H4 (cell line): ENCODE measurements around the gene PRAC1. TPM values are rescaled to one million over a fixed set of nuclear protein-coding genes. Genes with fewer than 3 reads are reported as not detected.

ENCODE experiments used
- DNase-seq: peaks from one replicate; pipeline ENCODE4 v3.0.0-alpha.2; 2015; ENCODE audit warnings: low spot score
- total RNA-seq: library from RNA; depleted of rRNA; stranded (reverse); fragments of >200 nt; shearing (Covaris generic); gene quantifications from 2 replicates; pipeline ENCODE4 v1.2.3, GENCODE V29; 2014; rRNA removed

The PRAC1 gene
- total RNA-seq, result not detected in 2 replicates

DNA sequence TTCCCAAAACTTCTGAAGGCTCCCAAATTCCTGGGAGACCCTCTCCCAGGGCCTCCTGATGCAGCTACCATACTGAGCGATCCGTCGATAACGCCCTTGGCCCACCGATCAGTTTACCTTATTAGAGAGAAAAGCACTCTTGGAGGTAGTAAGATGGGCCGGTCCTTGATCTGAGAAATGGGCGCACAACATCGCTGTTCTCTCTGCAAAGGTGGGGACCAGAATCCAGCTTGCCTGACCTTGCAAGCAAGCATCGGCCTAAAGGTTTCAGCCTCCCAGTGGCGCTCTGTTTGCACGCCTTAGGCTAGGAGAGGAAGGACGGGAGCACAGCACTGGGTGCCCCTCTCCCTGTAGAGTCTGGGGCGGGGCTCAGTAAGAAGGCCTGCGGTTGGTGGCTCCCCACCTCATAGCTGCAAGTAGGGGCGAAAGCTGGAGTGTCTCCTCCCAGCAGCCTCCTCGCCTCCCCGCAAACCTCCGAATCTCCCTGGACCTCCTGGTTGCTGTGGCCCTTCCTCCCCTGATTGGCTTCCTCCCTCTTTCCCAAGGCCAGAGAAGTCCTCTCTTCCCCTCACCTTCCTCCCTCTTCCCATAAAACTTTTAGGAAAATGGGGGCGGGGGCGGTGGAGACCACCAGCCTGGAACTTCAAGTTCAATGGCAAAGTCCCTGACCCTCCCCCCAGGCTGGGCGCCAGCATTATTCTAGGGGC lies at the start of gene PRAC1:
Gene PRAC1 (minus strand): TSS at position 318 of the 707 bp plus-strand sequence. CDS start 126 bp downstream, at position 192.
- DNase-seq, result no peak

DNA sequence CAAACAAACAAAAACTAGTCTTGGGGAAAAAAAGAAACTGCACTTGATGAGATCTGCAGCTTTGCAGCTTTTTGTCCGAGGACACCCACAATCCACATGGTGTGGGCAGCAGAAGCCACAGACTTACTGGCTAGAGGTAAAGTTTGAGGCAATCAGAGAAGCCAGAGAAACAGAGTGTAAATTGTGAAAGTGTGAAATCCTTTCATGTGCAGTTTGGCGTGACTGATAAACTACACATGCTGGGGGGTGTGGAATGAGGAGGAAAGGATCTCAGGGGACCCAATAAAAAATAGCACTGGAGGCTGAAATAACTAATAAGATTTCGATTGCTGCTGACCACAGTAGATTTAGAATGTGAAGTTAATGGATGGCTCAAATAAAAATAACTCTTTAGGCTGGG lies 48.6 kb upstream of the PRAC1 start:
- DNase-seq, result no peak

DNA sequence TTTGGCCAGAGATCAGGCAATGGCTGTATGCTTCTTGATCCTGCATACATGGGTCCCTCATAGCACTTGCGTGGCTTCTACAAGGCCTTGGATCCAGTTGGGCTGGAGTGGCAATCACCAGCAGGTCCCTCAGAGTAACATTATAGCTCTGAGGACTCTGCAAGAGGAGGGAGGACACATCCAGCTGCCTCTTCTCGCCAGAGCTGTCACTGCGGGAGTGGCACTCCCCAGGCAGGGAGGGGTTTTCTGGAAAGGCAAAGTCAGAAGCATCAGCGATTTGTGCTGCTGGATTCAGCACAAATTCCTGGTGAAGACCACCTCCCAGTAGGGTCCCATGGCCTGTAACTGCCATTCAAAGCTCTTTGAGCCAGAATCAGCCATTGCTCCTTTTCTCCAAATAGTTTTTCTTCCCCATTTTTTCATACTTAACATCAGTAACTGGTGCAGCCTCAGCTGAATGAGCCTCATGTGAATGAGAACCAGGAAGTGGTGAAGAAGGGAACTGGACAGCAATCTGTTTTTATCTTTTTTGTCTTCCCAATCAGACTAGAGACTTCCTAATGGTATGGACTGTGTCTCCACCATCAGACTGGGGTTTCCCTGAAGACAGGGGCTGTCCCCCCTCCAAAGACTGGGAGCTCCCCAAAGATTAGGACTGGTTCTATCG lies 46.8 kb upstream of the PRAC1 start:
- no peak for DNase-seq

DNA sequence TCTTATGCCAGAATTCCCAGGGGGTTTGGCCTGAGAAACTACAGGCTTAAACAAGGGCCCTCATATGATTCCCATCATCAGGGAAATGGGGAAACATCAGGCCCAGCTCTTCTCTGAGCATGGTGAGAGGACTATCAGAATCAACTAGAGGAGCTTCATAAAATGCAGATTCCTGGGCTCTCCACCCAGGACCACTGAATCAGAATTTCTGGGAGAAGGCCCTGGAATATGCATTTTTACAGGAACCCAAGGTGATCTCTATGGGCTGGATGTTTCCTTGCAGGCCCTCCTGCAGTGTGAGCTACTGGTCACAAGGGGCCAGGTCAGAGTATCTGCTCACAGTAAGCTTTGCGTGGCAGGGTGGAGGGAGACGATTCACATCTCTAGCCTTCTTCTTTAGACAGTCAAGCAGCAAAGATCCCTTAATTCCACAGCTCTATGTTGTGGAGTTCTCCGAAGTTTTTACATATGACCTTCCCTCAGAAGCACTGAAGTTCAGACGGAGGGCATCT lies 45.0 kb upstream of the PRAC1 start:
- no peak for DNase-seq

DNA sequence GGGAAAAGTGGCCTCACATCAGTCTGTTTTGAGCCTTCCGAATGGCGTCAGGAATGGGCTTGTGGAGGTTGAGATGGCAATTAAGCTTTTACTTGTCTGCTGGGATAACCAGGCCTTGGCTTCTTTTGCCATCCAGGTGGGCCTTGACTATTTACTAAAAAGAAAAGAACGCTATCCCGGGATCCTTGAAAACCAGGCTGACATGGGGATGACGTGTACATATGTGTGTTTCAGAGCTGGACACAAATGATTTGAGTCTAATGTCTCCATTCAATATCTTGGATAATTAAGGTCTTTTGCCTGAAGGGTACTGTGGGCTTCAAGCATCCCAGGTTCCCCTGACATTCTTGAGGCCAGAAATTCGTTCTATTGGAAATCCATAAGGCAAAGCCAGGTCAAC lies 38.8 kb upstream of the PRAC1 start:
- DNase-seq, result no peak

DNA sequence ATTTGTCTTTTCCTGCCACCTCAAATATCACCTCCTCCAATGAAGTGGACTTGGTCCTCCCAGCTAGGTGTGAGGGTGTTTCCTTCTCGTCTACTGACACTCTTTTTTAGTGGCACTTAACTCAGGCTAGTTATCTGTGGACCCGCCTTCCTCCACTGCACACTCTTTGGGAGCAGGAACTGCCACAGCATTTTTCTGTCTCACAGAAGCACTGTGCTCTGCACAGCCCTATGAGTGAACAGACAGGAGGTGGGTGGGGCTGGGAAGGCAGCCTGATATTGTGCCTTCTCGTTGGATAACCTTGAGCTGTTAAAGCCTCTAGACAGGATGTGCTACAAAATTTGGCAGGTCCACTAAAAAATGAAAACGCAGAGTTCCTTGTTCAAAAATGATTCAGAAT lies 38.1 kb upstream of the PRAC1 start:
- DNase-seq, result no peak

DNA sequence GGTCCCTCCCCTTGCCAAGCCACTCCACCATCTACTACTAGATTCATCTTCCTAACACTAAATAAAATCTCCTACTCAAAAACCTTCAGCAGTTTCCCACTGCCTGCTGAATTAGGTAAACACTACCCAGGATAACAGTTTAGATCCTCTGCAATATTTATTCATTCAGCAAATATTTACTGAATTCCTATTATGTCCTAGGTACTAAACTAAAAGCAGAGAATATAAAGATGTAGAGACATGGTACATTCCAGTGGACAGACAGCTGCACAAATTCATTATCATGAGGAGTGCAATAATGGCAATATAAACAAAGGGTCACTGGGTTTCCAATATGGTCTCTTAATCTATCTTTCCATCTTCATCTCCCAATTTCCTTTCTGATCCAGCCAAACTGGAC lies 37.0 kb upstream of the PRAC1 start:
- DNase-seq, result no peak

DNA sequence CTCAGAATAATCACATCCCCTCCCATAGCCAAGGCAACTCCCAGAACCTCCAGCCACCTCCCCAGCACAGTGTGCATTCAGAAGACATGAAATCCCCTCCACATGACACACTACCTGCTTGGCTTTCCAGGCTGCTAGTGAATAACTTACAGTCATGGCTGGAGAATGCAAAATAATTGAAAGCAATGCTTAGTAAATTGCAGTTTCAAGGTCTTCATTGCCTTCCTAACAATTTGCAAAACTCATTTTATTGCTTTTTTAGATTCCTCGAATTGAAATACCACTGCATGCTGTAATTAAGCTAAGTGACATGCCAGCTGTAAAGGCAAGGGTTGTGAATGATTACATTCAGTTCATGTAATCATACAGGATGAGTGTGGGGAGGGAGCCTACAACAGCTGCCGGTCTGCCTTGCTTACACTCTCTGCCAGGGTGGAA lies 35.2 kb upstream of the PRAC1 start:
- no peak for DNase-seq

DNA sequence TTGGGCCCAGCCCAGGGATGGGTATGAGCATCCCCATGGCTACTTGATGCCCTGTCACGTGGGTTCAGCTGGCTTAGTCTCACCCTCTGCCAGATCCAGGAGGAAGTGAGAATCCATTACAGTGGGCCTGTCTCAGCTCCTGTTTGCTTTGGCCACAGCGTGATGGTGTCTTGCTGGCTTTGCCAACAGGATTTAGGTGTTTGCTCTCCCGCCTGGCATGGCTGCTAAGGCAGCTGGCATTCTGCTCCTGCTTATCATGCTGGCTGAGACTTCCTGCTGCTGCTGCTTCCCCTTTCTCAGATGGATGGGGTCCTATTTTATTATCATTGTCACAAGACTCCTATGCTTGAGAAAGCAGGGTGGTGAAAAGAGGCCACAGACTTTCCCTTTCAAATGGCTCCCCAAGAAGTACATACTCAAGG lies 34.5 kb upstream of the PRAC1 start:
- no peak for DNase-seq

DNA sequence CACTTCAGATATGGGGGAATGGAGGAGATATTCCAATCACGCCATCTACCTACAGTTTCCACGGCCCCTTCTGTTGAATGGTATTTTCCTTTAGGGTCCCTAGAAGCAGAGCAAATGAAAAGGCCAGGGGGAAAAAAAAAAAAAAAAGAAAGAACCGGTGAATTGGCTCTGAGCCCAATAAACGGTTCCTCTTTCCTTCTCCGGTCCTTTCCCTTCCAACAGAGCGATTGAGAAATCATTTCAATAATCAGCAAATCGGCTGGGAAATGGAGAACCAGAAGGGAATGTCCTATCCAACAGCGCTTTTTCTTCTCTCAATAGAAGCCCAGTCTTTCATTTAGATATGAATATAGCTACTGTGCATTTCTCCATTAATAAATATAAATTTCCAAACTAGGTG lies 33.0 kb upstream of the PRAC1 start:
- DNase-seq, result no peak

DNA sequence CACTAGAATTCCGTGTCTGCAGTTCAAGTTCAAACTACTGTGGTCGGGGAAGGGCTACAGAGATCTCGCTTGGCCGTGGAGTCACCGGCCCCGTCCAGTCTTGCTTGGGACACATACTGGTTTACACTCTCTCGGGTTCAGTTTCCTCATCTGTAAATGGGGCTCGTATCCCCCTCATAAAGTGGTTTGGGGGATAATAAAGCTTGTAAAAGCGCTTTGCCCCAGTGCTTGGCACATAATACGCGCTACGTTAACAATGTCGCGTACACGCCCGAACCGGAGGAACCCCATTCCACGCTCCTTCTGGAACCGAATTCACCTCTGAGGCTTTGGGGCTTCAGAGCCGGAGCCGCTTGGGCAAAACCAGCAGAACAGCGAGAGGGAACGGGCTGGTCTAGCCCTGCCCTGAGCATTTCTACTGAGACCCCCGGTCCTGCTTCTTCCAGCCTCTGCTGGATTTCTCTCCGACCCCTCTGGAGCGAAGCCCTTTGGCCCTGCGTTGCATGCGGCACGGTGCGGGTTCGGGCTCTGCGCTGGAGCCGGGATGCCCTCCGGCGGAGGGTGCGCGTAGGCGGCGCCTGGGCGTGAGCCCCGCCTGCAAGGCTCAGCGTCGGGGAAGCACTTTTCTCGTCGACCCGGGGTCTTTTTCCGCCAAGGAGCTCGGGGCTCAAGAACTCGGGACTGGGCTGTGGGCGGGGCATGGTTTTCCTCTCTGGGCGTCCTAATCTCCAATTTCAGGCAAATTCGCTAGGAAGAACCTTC lies 32.4 kb upstream of the PRAC1 start:
- DNase-seq, result no peak

DNA sequence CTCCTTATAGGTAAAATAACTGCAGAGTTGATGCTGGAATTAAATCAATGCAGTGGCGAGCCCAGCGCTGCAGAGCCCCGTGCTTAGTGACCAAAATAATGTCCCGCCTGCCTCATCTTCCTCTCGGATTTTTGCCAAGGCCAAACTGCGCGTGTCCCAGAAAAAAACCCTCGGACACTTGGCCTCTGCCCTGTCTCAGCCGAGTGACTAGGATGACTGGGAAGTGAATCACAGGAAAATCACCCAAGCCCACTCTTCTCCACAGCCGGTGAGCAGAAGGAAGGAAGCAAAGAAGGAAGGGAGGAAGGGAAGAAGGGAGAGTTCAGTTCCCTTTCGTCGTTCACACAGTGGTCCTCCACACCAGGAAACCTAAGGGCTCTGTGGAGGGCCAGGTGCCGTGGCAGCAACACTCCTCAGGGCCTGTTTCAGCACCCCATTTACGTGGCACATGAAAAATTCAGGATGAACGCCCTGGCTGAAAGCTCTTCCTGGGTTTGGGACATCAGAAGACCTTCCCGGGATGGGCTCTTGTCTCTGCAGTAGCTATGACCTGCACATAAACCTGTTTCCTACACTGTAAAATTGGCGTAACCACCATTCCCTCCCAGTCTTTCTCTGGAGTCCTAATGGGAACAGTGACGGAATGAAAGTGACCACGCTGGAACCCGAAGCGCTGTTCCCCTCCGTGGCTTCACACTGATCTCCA lies 31.6 kb upstream of the PRAC1 start:
- DNase-seq, result no peak

DNA sequence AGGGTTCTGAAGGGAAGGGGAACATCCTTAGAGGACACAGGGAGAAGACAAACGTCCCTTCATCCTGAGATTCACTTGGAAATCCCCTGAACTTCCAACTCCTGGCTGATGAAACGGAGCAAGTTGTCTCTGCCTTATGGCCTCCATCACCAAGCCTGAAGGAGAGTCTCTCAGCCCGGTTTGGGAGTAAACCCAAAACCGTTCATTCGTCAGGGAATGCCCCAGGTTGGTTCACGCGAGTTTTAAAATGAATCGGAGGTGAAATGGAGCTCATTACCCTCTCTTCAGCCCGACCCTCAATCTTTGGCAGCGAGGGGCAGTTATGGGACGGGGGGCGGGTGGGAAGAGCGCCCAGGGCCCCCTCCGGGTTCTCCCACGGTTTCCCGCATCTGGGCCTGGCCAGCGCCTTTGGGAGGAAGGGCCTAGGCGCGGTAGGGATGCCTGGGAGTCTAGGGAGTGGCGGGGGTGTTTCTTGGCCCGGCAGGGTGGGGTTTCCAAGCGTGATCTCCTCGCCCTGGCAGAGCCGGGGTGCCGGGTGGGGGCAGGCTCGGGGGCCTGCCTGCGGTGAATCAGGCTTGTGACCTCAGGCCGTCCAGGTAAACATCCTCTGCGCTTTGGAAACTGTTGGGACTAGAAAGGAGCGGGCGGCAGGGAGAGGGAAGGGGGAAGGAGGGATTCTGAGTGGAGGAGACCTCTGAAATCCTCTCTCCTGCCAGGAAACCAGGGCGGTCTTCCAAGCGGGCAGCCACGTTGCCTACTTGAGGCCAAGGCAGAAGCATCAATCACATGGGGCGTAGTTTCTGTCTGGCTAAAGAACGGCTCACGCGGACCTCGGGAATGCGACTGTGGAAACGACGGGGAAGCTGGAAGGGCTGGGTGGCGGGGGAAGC lies 30.3 kb upstream of the PRAC1 start:
- DNase-seq, result no peak

DNA sequence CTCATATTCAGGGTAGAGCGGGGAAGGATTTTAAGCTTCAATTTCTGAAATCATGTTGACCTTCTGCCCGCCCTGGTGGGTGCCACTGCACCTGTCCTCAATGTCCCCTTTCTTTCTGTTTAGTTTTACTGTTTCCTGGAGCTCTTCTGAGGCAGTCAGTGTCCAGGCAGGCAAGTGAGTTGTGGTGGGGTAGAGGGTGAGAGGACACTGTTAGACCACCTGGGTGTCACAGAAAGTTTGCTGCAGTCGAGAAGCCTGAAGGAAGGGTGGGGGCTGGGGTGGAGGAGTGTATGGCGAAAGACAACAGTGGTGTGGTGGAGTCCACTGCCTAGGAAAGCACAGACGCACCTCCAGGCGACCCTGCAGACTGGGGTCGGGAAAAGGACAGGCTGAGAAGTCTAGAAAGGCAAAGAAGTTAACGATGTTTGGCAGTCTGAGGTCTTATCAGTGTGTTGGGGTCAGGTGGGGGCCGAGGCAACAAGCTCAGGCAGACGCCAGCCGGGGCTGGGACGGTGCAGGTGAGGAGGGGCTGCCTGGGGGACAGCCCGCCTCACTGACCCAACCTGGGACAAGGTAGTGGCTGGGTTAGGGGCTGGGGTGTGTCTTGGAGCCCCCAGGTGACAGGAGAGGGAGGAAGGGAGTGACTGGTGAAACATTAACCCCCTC lies 29.5 kb upstream of the PRAC1 start:
- no peak for DNase-seq

DNA sequence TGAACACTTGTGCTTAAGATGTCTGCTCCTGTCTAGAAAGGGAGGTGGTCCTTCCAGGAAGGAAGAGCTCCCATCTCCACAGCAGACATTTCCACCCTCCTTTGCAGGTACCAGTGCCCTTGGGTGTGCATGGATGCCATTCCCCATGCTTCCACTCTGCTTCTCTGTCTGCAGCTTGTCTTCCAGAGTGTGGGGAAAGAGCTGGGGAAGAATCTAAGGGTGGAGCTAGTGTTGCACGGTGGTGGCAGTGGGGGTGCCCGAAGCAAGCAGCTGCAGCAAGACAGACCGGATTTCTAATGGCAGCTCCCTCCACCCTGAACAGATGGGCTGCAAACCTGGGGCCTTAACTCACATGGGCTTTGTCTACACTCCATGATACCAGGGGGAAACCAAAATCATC lies 28.9 kb upstream of the PRAC1 start:
- no peak for DNase-seq

DNA sequence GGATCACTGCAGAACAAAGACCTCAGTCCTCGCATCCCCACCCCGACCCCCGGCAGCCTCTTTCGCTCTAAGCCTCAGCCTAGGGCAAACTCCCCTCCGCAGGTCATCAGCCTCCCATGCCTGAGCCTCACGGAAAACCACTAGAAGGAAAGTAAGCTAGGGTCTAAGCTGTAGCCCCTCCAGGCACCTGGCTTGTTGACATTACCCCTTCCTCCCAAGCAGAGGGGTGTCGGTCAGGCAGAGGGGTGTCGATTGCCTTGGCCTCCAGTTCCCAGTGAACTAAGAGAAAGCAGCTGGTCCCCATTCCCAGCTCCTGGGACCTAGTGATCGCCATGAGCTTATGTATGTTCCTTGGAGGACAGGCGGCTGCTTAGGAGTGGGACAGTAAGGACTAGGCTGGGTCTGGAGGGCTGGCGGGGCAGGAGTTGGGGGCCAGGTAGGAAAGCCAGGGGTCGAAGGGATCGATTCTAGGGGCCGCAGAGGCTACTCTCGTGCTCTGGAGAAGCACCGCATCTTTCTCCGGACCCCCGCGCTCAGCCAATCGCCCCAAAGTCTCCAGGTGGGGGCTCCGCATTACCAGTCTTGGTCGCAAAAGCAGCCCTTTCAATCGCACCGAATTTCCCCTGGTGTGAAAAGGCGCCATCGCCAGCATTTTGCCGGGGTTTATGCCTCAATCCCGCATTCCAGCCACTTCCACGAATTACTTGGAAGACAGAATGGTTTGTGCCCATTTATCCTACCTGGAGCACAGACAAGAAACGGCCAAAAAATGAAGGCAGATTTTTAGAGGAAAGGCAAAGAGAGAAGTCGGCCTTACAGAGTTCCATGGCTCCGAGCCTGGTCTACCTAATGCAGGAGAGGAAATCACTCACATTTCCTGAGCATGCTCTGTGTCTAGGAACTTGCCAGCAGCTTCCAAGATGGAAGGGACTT lies 27.6 kb upstream of the PRAC1 start:
- DNase-seq, result no peak

DNA sequence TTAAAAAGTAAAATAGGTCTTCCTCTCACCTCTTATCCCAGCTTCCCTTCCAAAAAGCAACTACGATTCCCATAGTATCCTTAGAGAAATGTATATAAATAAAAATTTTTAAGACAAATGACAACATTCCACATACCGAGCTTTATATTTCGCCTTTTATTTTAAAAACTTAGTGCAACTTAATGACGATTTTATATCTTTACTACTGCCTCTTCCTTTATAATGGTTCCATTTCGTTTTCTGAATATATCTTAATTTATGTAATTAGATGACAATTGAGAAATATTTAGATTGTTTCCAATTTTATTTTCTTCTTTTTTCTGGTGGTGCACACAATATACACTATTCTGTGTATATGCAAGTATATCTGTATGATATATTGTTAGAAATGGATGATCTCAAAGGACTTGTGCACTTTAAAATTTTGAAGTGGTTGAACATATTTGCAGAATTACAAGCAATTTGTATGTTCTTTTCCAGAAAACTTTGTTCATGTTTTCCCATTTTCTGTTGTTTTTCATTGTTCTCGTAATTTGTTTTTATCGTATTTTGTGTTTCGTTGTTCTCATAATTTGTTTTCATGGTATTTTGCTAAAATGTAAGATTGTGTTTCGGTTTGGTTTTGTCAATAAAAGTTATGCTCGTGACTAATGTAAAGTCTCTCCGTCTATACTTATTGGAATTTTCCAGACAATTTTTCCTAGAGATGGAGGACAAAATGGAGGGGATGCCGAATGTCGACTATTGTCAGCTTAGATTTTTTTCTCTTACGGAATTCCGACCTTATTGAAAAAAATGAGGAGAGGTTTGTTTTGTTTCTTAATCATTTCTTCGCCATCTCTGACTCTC lies 26.6 kb upstream of the PRAC1 start:
- no peak for DNase-seq
